GM21529 (cell line): Measurements from ENCODE around the gene ALDH9A1.
"Not testable (repeated sequence)": the region's sequence is repeated elsewhere in the genome, so short reads cannot be mapped to it uniquely, and the experiment has no call there.

ENCODE experiments used
- ATAC-seq: cut with Tn5 transposase; IDR thresholded peaks from one replicate; pipeline ENCODE4 v1.9.1; 2021; ENCODE audit not compliant: unreplicated experiment

ALDH9A1 gene

DNA sequence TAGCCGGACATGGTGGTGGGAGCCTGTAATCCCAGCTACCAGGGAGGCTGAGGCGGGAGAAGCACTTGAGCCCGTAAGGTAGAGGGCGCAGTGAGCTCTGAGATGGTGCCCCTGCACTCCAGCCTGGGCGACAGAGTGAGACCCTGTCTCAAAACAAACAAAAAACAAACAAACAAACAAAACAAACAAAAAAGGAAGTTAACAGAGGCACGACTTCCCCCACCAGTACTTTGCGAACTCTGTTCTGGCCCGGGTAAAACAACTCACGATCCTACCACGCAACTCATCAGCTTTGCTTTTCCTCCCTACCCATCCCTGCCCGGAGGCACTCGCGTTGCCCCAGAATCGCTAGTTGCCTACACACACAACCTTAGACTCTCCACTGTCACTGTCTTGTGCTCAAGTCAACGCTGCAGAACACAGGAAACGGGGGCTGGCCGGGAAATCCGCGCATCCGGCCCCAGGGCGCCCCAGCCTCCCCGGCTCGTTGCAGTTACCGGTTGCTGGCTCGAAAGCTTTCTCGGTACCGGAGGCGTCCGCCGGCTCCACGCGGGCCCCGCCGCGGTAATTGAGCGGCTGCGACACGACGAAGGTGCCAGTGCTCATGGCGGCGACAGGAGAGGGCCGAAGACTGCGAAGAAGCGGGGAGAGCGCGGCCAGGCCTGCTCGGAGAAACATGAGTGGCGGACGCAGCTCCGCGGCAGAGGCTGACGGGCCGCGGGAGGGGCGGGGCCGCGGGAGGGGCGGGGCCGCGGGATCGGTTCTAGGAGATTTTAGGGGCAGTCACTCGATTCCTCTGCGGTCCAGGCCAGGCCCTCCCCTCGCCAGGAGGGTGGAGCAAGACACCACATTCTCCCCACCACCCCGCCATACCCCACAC, at the start of gene ALDH9A1:
ALDH9A1 (minus strand) TSS at position 682 of the 880 bp plus-strand sequence; CDS start at position 678, 4 bp downstream.
- ATAC-seq: peak; percentile 91

DNA sequence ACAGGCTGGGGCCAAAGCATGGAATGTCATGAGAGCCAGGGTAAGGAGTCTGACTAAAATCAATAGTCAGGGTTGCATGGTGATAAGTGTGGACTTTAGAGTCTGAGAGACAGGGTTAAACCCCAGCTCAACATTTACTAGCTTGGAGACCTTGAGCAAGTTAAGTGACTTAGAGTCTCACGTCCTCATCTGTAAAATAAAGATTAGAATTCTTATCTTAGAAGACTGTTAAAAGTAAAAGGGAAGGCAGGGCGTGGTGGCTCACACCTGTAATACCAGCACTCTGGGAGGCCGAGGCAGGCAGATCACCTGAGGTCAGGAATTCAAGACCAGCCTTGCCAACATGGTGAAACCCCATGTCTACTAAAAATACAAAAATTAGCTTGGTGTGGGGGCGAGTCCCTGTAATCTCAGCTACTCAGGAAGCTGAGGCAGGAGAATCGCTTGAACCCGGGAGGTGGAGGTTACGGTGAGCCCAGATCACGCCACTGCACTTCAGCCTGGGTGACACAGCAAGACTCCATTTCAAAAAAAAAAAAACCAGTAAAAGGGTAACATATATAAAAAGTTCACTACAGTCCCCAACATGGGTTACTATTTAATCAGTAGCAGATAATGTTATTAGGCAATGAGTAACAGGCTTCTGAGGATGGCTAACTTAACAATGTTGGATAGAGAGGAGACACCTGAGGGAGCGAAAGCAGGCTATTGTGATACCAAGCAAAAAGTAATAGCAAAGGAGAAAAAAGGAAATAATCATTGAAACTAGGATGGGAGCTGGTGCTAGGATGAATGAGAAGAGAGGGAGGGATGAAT, 49.5 kb upstream of the ALDH9A1 start:
- no peak for ATAC-seq

DNA sequence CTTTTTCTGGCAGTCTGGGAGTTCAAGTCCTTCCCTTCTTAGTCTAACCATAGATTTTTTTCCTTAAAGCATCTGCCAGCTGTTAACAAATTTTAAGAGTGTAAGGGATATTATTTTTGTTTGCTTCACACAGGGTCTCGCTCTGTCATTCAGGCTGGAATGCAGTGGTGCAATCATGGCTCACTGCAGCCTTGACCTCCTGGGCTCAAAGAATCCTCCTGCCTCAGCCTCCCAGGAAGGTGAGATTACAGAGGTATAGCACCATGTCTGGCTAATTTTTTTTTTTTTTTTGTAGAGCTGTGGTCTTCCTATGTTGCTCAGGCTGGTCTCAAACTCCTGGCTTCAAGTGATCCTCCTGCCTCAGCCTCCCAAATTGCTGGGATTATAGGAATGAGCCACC, 46.6 kb upstream of the ALDH9A1 start:
- ATAC-seq: not testable (repeated sequence)

DNA sequence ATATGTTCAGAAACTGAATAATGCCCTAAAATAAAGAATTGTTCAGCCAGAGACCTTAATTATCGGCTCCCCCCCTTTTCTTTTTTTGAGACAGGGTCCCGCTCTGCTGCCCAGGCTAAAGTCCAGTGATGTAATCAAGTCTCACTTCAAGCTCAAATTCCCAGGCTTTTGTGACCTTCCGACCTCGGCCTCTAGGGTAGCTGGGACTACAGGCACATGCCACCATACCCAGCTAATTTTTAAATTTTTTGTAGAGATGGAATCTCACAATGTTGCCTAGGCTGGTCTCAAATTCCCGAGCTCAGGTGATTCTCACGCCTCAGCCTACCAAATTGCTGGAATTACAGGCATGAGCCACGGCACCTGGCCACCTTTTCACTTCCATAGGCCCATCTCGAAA, 43.8 kb upstream of the ALDH9A1 start:
- no peak for ATAC-seq

DNA sequence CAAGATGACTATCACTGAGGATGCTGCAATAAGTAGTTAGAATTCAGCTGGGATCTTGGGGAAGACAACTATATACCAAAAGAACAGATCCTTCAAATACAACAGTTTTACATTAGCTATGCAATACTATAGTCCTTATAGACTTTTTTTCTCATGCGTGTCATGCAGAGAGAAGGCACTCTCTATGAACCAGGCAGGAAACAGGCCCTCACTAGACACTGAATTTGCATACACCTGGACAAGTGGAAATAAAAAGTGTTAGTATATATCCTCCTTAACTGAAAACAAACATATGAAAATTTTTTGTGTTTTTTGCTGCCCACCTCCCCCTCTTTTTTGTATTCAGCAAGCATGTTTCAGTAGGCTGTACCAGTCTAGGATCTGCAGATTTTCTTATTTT, 40.4 kb upstream of the ALDH9A1 start:
- peak; percentile 99 for ATAC-seq

DNA sequence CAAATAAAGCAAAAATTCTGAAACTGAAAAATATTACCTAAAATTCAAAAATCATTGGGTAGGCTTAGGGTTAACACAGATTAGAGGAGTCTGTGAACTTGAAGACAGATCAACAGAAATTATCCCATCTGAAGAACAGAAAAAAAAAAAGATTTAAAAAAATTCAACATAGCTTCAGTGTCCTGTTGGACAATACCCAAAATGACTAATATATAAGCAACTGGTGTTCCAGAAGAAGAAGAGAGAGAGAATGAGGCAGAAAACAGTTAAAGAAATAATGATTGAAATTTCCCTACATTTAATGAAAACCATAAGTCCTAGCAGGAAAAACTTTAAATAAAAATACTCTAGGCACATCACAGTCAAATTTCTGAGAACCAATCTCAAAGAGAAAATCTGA, 38.8 kb upstream of the ALDH9A1 start:
- ATAC-seq: no peak

DNA sequence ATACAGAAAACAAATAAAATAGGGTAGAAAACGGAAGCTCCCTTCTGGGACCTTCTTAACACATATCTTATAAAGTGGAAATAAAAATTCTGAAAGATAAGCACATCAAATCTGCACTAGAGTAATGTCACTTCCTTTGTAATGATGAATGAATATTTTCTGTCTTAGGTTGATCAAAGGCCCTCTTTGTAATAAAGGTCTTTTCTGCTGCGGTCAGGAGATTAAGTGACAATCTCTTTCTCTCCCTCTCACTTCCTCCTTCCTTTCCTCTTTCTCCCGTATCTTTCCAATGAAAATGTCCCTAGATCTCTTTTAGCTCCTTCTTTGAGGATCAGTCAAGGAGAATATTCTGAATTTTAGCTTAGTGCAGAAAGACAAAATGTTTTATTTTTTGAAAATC, 36.5 kb upstream of the ALDH9A1 start:
- no peak for ATAC-seq

DNA sequence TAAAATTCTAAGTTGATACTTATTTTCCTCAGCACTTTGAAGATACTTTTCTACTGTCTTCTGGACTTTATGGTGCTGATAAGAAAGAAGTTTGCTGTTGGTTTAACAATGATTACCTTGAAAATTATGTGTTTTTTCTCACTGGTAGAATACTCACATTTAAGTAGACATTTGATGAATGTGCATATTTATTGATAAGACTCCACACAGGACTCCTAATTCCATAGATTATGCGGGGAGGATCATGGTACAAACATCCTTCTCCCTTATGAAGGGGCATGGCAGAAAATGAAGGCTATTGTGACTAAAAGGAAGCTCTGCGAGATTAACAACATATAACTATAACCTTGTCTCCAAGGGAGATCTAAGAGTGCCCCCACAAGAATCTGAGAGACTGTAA, 28.5 kb upstream of the ALDH9A1 start:
- no peak for ATAC-seq

DNA sequence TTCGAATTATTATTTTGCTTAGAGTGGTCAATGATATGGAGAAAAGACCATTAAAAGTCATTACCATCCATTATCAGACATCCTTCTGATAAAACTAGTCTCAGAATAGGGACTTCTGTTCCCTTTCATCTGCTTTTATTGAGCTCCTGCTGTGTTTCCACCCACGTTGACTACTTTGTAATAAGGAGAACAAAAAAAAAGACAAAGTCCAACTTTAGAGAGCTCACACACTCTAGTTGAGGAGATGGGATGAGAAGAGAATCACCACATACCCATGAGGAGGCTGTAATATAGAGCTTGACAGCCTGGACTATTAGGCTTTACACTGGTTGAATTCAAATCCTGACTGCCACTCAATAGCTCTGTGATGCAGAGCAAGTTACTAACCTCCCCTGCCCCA, 27.8 kb upstream of the ALDH9A1 start:
- no peak for ATAC-seq

DNA sequence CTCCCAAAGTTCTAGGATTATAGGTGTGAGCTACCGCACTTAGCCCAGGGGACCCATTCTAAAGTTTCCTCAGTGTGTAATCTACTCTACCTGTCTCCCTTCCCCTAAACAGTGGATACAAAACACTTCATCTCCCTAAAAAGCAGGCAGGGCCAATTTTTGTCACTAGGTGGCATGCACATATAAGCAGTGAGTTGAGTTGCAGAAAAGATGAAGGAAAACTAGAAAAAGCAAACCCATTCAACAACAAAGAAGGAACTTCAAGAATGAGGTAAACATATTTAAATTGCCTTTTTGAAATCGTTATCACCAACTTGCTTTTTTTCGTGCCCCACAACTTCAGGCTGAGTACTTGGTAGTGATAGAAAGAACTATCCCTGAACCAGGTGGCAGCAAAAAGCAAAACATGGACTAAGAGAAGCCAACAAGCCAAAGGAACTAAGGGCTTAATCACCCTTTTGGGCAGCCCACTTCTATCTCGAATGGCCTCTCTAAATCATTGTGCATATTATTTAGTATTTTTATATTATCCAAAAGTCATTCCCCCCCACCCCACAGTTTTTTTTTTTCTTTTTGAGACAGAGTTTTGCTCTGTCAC, 19.7 kb upstream of the ALDH9A1 start:
- peak; percentile 67 for ATAC-seq

DNA sequence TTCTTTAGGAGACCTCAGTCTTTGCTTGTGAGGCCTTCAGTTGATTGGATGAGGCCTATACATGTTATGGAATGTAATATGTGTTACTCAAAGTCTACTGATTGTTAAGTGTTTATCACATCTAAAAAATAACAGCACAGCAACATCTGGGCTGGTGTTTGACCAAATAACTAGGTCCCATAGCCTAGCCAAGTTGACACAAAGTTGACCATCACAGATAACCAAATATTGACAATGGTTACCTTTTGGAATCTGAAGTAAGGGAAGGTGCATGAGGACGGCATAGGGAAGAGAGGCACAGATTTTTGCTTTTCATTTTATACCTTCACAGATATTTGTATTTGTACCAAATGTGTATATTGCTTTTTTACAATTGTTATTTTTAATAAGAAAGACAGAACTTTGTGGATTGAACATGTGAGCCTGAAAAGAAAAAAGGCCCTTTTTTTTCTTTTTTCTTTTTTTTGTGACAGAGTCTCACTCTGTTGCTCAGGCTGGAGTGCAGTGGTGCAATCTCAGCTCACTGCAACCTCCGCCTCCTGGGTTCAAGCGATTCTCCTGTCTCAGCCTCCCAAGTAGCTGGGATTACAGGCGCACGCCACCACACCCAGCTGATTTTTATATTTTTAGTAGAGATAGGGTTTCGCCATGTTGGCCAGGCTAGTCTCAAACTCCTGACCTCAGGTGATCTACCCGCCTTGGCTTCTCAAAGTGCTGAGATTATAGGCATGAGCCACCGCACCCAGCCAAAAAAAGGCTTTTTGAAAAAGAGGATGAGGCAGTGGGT, 18.1 kb upstream of the ALDH9A1 start:
- ATAC-seq: not testable (repeated sequence)

DNA sequence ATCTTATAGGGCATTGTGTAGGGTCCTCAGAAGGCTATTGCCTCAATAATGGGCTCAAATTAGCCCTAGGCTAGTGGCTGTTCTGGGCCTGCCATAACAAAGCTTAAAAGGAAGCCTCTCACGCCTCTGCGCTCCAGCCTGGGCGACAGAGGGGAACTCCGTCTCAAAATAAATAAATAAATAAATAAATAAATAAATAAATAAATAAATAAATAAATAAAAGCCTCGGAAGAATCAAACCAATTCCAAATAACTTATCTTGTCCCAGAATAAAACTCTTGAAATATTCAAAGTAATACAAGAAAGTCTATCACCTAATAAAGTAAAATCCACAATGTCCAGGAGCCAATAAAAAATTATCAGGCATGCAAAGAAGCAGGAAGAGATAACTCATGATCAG, 14.4 kb upstream of the ALDH9A1 start:
- no peak for ATAC-seq

DNA sequence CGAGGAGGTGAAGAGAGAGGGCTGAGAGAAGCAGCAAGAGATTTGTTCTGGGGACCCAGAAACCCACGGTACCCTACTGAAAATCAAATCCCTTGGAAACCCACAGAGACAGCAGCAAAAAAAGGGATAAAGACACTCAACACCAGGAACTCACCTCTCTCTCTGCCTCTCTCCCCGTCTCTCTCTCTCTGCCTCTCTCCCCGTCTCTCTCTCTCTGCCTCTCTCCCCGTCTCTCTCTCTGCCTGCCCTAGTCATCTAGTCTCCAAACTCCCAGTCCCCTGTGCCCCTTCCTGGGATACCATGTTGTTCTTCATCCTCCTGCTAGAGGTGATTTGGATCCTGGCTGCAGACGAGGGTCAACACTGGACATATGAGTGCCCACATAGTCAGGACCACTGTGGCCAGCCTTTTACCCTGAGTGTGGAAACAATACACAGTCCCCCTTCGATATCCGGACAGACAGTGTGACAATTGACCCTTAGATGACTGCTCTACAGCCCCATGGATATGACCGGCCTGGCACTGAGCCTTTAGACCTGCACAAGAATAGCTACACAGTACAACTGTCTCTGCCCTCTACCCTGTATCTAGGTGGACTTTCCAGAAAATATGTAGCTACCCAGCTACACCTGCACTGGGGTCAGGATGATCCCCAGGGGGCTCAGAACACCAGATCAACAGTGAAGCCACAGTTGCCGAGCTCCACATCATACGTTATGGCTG, 9.8 kb upstream of the ALDH9A1 start:
- no peak for ATAC-seq

DNA sequence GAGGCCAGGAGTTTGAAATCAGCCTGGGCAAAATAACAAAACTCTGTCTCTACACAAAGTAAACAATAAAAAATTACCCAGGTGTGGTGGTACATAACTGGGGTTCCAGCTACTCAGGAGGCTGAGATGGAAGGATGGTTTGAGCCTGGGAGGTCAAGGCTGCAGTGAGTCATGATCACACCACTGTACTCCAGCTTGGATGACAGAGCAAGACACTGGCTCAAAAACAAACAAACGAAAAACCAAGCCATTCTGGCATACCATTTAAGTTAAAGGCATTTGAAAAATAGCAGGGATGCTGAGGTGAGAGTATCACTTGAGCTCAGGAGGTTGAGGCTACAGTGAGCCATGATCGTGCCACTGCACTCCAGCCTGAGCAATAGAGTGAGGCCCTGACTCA, 5.3 kb upstream of the ALDH9A1 start:
- no peak for ATAC-seq

DNA sequence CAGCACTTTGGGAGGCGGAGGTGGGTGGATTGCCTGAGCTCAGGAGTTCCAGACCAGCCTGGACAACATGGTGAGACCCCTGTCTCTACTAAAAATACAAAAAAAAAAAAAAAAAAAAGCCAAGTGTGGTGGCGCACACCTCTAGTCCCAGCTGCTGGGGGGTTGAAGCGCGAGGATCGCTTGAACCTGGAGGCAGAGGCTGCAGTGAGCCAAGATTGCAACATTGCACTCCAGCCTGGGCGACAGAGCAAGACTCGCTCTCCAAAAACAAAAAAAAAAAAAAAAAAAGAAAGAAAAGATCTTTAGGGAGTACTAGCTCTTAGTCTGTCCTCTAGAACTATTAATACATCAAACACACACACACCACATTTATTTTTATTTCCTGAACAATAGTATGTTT, 3.6 kb upstream of the ALDH9A1 start:
- ATAC-seq: not testable (repeated sequence)

DNA sequence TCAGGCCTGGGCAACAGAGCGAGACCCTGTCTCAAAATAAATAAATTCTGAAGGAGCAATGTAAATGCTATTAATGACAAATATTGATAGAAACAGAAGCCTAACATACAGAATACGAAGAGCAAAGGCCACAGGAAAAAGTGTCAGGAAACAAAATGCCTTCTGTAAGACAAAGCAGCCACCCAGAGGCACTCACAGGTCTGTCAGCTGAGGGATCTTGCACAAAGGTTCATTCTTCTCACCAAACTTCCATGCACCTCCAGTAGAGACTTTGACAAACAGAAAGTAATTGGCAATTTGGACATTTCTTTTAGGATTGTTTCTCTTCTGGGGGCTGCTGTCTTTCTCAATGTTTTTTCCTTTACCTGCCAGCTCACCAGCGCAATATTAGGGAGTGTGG, 1.2 kb upstream of the ALDH9A1 start:
- ATAC-seq: no peak

DNA sequence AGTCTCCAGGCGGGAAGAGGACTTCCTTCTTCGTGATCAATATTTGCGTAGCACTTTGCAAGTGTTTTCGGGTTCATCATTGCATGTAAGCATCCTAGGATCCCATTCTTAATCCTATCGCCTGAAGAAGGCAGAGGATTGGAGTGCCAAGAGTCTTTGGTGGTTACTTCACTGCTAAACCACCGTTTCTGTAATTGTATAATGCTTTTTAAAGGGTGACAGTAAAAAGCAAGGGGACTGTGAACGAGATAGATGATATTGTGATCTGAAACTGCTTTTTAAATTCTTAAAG, 345 bp upstream of the ALDH9A1 start:
- ATAC-seq: no peak

DNA sequence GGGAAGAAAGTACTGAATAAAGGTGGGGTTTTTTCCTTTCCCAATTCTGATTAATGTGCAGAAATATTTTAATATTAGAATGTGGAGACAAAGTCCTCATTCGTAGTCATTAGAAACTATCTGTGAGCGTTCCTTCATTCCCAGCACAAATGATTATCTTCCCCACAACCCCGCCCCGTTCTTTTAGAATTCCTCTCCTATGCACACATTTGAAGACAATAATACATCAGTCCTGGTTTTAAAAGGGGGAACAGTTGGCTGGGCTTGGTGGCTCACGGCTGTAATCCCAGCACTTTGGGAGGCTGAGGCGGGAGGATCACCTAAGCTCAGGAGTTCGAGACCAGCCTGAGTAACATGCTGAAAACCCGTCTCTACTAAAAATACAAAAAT, 876 bp downstream of the ALDH9A1 start:
- no peak for ATAC-seq

DNA sequence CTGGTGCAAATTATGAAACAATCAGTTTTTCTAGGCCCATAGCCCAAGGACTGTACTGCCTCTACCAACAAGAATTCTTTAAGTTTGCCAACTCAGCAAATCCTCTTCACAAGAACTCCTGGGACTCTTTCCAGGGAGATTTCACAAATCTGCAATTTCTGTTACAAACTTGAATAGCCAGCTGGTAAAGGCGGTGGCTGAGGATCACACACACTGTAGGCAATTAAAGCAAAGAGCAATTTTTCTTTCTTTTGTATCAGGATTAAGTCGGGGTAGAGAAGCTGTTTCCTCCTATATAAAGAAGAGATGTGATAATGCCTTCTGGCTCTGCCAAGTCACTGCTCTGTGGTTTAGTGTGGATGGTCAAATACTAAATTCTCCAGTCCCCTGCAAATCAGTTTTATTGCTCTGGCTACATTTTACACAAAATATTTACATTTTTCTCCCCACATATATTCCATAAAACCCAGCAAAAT, 1.7 kb downstream of the ALDH9A1 start:
- no peak for ATAC-seq

DNA sequence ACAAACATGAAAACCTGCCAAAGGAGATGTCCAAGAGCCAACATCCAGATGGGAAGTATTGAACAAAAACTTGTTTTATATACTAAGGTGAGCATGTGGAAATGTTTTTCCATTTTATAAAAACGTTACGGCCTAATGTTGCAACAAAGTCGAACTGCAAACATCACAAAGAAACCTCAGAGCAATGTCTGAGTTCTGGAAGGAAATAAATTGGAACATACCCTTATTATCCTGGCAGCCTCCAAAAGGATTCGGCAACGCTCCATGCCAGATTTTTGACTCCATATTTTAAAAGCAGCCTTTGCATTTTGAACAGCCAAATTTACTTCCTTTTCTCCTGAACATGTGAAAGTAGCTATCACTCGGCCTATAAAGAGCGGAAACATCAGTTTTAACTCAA, 3.3 kb downstream of the ALDH9A1 start:
- no peak for ATAC-seq
